ENCODE data around the gene RARS2. TPM values are rescaled to one million over a fixed set of nuclear protein-coding genes. Genes with fewer than 3 reads are reported as not detected.

The RARS2 gene
- total and polyA plus RNA-seq, 9 of the 15 experiments (the other 6 are each of a cell fraction or from before 2014, with no cell fraction given) = 30.0 to 92.7 (median 43.4) TPM

GRCh38 chr6:87639373-87639772 is 49.6 kb upstream of the RARS2 start:
- H3K27ac ChIP-seq (ENCODE audit: extremely low read depth, low read depth, low read length) = no peak overlapping the region
- intact Hi-C loops (cut with micrococcal nuclease) = no loop called here
- BruUV-seq (replicated peaks) = no TSS peak
- TF ChIP-seq HNRNPK (IDR thresholded peaks at IDR 0.05; ENCODE audit: low read depth, low read length, poor library complexity, severe bottlenecking) (no peak), ZNF79 (CRISPR knock-in tag; IDR thresholded peaks at IDR 0.05; ENCODE audit: low read depth) (no peak), PHF20 (IDR thresholded peaks at IDR 0.05; ENCODE audit: partially characterized antibody) (no peak), ILK (tag; IDR thresholded peaks at IDR 0.05; ENCODE audit: borderline replicate concordance, low read depth) (no peak), CBFA2T3 (IDR thresholded peaks at IDR 0.05) (no peak), ZHX1 (conservative IDR thresholded peaks at IDR 0.05; ENCODE audit: low read length) (no peak), ZBTB26 (CRISPR knock-in tag; IDR thresholded peaks at IDR 0.05) (no peak), NFIX (CRISPR knock-in tag; IDR thresholded peaks at IDR 0.05; ENCODE audit: low read depth) (no peak), SRSF3 (IDR thresholded peaks at IDR 0.05; ENCODE audit: insufficient read depth, low read length) (no peak), DLX4 (CRISPR knock-in tag; IDR thresholded peaks at IDR 0.05) (no peak), ZNF354B (CRISPR knock-in tag; IDR thresholded peaks at IDR 0.05) (no peak), PRMT5 (CRISPR knock-in tag; IDR thresholded peaks at IDR 0.05) (no peak), RHOXF2B (CRISPR knock-in tag; conservative IDR thresholded peaks at IDR 0.05) (no peak), SNRNP70 (optimal IDR thresholded peaks at IDR 0.05; ENCODE audit: low read depth, low read length) (no peak), ARID2 (IDR thresholded peaks at IDR 0.05) (no peak), AFF4 (CRISPR knock-in tag; IDR thresholded peaks at IDR 0.05) (no peak), TSC22D4 (tag; IDR thresholded peaks at IDR 0.05) (no peak)

More at GRCh38 chr6:87639373-87639772, 49.6 kb upstream of the RARS2 start:
- Histone ChIP-seq H3K79me2 (ENCODE audit: control insufficient read depth, insufficient read depth, low read length) (no peaks in the 10 kb centered on the region), H3K9ac (ENCODE audit: insufficient read depth in 1 of 2, low read depth in 2 of 2, low read length in 2 of 2) (no peak overlapping the region), H3K9me1 (ENCODE audit: control insufficient read depth, insufficient read depth, low read length) (no peaks in the 10 kb centered on the region), H4K20me1 (replicated peaks; ENCODE audit: control insufficient read depth, insufficient read depth, low read length) (no peaks in the 10 kb centered on the region), H3K4me2 (ENCODE audit: insufficient read depth, low read length) (no peak overlapping the region), H3K9me3 (replicated peaks; ENCODE audit: control insufficient read depth, insufficient read depth, low read depth, low read length) (no peaks in the 10 kb centered on the region), H3K27me3 (ENCODE audit: control insufficient read depth in 2 of 2, insufficient read depth in 2 of 2, low read length in 2 of 2) (no peaks in the 10 kb centered on the region), H3K4me1 (replicated peaks in 1 of 2; ENCODE audit: control insufficient read depth in 2 of 2, insufficient read depth in 2 of 2, low read length in 2 of 2) (no peaks in the 10 kb centered on the region), H3K36me3 (ENCODE audit: control insufficient read depth, insufficient read depth, low read length) (peaks cover 47% of the 10 kb centered on the region), H2AFZ (ENCODE audit: low read depth, low read length) (no peak overlapping the region), H3K4me3 (no peak overlapping the region)
- 92% methylated on average over 3 of the region's 4 CpGs for WGBS (ENCODE audit: insufficient coverage, low coverage, missing lambda C conversion rate)
- POLR2A ChIA-PET = interaction anchor here (0.6 kb wide), 1 partner anchor 286 kb away, joined by 3 read pairs; no protein-coding TSS in a partner anchor
- ATAC-seq (no peak), DNase-seq (ENCODE audit: extremely low read depth in 1 of 4, low spot score in 3 of 4) (no peak), FAIRE-seq (no peak)
- CTCF ChIA-PET (ENCODE audit: low intra/inter-chr PET ratio) = no interaction called here
- in situ Hi-C loops (cut with MboI) = no loop called here

Measured in K562 (cell line).